GM18520 (cell line): Measurements from ENCODE around the gene ZNF264.
"Not testable (repeated sequence)": the region's sequence is repeated elsewhere in the genome, so short reads cannot be mapped to it uniquely, and the experiment has no call there.

Experiments
- ATAC-seq: cut with Tn5 transposase; IDR thresholded peaks from one replicate; pipeline ENCODE4 v1.9.1; 2021; ENCODE audit not compliant: unreplicated experiment

The ZNF264 gene

GRCh38 chr19:57191141-57192076 lies at the start of gene ZNF264:
TSS of gene ZNF264 (plus strand) at chr19:57191500. CDS start at chr19:57191914, 414 bp downstream.
- ATAC-seq = peak; percentile 84

GRCh38 chr19:57141699-57142098 lies 49.6 kb upstream of the ZNF264 start:
- no peak for ATAC-seq

DNA sequence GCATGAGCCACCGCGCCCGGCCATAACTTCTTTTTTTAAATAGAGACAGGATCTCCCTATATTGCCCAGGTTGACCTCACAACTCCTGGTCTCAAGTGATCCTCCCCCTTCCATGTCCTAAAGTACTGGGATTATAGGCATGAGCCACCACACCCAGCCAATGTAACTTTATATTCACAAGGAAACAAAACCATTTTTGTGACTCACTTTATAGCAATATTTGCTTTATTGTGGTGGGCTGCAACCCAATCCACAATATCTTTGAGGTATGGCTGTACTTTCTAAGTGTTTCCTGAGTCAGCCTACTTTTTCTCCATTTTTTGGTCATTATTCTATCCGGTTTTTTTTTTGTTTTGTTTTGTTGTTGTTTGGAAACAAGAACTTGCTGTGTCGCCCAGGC lies 38.4 kb upstream of the ZNF264 start:
- no peak for ATAC-seq

DNA sequence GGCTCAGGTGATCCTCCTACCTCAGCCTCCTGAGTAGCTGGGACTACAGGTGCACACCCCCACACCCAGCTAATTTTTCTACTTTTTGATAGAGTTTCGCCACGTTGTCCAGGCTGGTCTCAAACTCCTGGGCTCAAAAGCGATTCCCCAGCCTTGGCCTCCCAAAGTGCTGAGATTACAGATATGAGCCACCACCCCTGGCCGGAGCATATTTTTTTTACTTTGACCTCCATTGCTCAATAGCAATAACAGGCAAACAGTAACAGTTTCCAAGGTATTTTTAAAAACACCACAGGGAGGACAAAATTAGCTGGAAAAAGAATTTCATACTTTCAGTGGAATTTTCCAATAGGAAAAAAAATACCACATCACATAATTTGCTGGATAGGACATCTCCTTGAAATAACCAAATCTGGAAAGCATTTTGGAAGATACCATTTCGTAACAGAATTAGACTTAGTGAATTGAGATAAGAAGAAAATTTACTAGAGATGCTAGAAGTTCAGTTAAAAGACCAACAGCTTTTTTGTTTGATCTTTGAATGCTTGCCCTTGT lies 29.2 kb upstream of the ZNF264 start:
- ATAC-seq = no peak

DNA sequence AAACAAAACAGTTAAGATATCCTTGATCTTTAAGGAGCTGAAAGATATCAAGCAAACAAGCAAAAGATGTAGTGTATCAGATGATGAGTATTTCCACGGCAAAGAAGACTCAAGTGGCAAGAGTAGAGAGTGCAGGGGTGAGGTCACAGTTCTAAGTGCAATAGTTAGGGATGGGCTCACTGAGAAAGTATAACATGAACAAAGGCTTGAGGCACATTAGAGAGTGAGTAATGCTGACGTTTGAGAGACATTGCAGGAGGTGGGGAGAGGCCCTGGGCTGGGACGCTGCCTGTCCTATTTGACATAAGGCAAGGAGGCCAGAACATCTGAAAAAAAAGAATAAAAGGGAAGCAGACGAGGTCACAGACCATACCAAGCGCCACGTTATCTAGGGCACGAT lies 25.5 kb upstream of the ZNF264 start:
- ATAC-seq = no peak

GRCh38 chr19:57167385-57167784 lies 23.9 kb upstream of the ZNF264 start, which contains the start of gene DUXA:
TSS of gene DUXA (minus strand) at chr19:57167485. CDS start at chr19:57167443, 42 bp downstream.
- ATAC-seq = no peak

- no peak for ATAC-seq
Observed at GRCh38 chr19:57171551-57172081, 19.7 kb upstream of the ZNF264 start.

- no peak for ATAC-seq
Observed at GRCh38 chr19:57190301-57190700, 999 bp upstream of the ZNF264 start.

DNA sequence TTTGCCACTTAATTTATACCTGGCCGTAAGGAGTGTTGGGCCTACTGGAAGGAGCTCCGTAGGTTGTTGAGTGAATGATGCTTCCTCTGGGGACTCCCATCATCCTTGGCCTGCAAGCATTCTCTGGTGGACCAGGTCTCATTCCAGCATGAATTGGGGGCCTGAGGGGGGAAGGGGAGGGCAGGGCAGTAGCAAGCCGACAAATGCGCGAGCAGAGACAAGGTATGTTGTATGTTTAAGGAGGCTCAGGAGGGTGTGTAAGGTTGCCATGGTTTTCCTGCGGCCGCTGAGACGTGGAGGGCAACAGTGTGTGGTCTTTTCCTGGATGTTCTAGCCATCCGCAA lies 749 bp downstream of the ZNF264 start:
- ATAC-seq = no peak

DNA sequence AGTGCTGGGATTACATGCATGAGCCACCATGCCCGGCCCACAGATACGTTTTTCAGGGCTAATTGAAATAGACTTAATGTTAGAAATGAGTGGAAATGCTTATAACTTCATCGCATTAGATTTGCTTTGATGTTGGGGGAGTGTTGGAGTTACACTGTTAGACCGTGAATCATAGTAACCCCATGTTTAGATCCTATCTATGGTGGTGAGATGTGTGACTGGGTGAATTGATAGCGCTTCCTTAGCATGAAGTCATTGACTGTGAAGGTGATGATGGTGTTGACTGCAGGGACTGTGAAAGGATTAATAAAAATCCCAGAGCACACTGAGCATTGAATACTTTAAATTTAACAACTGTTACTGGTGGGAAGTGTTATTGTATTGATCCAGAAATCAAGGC lies 1.7 kb downstream of the ZNF264 start:
- ATAC-seq = no peak

GRCh38 chr19:57197874-57198273 lies 6.6 kb downstream of the ZNF264 start:
- not testable (repeated sequence) for ATAC-seq

DNA sequence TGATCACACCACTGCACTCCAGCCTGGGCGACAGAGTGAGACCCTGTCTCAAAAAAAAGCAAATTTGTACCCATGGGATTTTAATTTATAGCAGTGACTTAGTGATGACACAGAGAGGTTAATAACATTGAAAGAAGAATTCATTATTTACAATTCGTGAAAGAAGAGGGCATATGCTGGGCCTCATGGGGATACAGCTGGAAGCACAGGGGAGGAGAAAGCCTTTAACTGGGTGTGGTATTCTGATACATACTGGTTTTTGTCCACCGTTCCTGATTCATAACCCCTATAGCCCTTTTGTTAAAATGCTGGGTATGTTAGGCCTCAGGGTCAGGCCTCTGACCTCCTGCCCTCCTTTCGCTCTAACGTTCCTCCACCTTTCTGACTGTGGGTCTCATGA lies 10.9 kb downstream of the ZNF264 start:
- ATAC-seq = no peak

- ATAC-seq = no peak
Observed at GRCh38 chr19:57210381-57210780, 19.1 kb downstream of the ZNF264 start.

- ATAC-seq = no peak
Observed at GRCh38 chr19:57212109-57212508, 20.8 kb downstream of the ZNF264 start.

DNA sequence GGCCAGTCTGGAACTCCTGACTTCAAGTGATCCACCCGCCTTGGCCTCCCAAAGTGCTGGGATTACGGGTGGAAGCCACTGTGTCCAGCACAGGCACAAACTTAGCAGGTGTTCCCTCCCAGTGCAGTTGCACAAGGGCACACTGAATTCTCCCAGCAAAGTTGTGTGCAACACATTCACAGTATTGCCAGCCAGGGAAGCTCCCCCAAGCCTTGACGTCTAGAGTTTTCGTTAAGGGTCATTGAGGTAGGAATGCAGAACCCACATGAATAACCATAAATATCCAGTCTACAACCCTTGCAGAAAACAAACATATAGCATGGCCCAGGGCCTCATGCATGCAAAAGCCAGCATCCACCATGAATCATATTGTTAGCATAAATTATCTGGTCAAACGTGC lies 36.2 kb downstream of the ZNF264 start:
- no peak for ATAC-seq

- no peak for ATAC-seq
Observed at GRCh38 chr19:57231686-57232085, 40.4 kb downstream of the ZNF264 start.

GRCh38 chr19:57233207-57233606 lies 41.9 kb downstream of the ZNF264 start:
- ATAC-seq = no peak

- no peak for ATAC-seq
Observed at GRCh38 chr19:57239982-57240310, 48.6 kb downstream of the ZNF264 start.

DNA sequence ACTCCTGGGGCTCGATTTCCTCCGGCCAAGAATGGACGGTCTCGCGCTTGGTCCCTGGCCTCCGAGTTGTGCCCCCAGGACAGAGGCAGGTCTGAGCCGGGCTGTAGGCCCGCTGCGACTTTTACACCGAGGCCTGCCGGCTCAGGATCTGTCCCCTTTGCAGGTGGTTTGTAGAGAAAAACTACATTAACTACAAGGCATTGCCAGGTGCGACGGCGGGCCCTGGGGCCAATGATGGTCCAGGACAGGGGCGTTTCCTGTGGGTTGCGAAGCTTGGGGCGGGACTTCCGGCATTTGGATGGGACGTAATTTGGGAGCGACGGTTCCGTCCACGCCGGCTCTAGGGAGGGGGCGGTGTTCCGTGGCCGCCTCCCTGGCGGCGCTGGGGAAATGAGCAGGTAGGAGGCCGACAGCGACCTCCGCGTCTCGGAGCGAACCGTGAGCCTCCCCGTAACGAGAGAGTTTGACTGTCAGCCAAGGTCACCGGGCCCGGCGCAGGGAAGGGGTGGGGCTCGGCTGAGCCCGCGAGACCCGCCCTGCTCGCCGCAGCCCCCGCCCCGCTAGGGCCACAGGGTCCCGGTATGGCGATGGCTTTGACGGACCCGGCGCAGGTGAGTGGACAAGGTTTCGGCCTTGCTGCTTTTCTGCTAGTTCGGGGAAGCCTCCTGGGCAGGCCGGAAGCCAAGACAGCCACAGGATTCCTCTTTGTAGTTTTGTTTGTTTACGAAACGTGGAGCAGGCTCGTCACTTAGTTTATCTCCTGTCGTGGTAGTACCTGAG lies 49.2 kb downstream of the ZNF264 start, which contains the start of gene ZNF805:
Gene ZNF805 (plus strand): TSS at position 322 of the 780 bp plus-strand sequence. CDS start 260 bp downstream, at position 582.
- peak; percentile 92 for ATAC-seq

DNA sequence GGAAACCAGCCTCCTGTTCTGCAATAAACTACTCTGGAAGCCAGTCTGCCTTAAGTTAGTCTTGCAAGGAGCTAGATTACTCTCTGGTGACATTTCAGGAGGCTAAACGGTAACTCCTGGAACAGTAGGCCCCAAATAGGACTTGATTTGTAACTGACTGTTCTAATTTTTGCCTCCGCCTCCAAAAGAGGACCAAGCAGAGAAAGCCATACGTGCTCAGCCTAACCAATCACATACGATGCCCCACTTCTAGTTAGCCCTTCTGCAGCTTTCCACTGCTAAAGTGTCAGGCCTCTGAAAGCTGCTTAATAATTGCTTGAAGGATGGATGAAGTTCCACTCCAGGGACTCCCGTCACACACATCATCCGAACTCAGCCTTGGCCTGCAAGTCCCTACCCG lies 49.9 kb downstream of the ZNF264 start:
- ATAC-seq = no peak

- no peak for ATAC-seq
Observed at GRCh38 chr19:57242821-57243220, 51.5 kb downstream of the ZNF264 start.
